HTERT RPE-1 (cell line): ENCODE data around the gene ADAM17.
"Not testable (repeated sequence)": the region's sequence is repeated elsewhere in the genome, so short reads cannot be mapped to it uniquely, and the experiment has no call there.

Experiments used
- in situ Hi-C: fragments of 300-500 bp; cut with MboI; formaldehyde crosslinking; loops from 4 replicates; pipeline ENCODE4 v1.14.3; 2020; ENCODE audit warnings: low sequenced_read_pairs

ADAM17 gene

GRCh38 chr2:9570182-9571060, 14.8 kb upstream of the ADAM17 start:
- in situ Hi-C loops: no loop called here

- in situ Hi-C loops: no loop called here
Observed at GRCh38 chr2:9565436-9566153, 10.0 kb upstream of the ADAM17 start.

GRCh38 chr2:9560628-9561027, 5.0 kb upstream of the ADAM17 start:
- in situ Hi-C loops: no loop called here

GRCh38 chr2:9558948-9559381, 3.3 kb upstream of the ADAM17 start:
- in situ Hi-C loops: no loop called here

- in situ Hi-C loops: no loop called here
Observed at GRCh38 chr2:9556121-9556743, 602 bp upstream of the ADAM17 start.

- in situ Hi-C loops: no loop called here
Observed at GRCh38 chr2:9554921-9555296, 721 bp downstream of the ADAM17 start.

- in situ Hi-C loops: no loop called here
Observed at GRCh38 chr2:9552219-9553178, 3.1 kb downstream of the ADAM17 start.

GRCh38 chr2:9550859-9551391, 4.7 kb downstream of the ADAM17 start:
- in situ Hi-C loops: not testable (repeated sequence)

GRCh38 chr2:9549420-9549819, 6.2 kb downstream of the ADAM17 start:
- in situ Hi-C loops: no loop called here

GRCh38 chr2:9548506-9548905, 7.1 kb downstream of the ADAM17 start:
- in situ Hi-C loops: no loop called here

GRCh38 chr2:9547262-9547991, 8.2 kb downstream of the ADAM17 start:
- in situ Hi-C loops: no loop called here

GRCh38 chr2:9545502-9545901, 10.1 kb downstream of the ADAM17 start:
- in situ Hi-C loops: no loop called here

- in situ Hi-C loops: no loop called here
Observed at GRCh38 chr2:9543557-9543956, 12.1 kb downstream of the ADAM17 start.

- in situ Hi-C loops: no loop called here
Observed at GRCh38 chr2:9539531-9539930, 16.1 kb downstream of the ADAM17 start.

GRCh38 chr2:9538000-9538507, 17.6 kb downstream of the ADAM17 start:
- in situ Hi-C loops: no loop called here

- in situ Hi-C loops: no loop called here
Observed at GRCh38 chr2:9536504-9536903, 19.1 kb downstream of the ADAM17 start.

GRCh38 chr2:9535177-9535576, 20.5 kb downstream of the ADAM17 start:
- in situ Hi-C loops: no loop called here

GRCh38 chr2:9533663-9534062, 22.0 kb downstream of the ADAM17 start:
- in situ Hi-C loops: no loop called here

- in situ Hi-C loops: no loop called here
Observed at GRCh38 chr2:9532421-9532820, 23.2 kb downstream of the ADAM17 start.
